H9 (cell line): Measurements from ENCODE around the gene TAF8. TPM values are rescaled to one million over a fixed set of nuclear protein-coding genes. Genes with fewer than 3 reads are reported as not detected.

ENCODE experiments used
- DNase-seq: peaks from one replicate; pipeline ENCODE4 v3.0.0-alpha.2; 2017
- H2AFZ ChIP-seq: one replicate; pipeline ENCODE4 v1.6.1; 2013; ENCODE audit warnings: mild to moderate bottlenecking, low read length, control low read depth, moderate library complexity
- H2AK5ac ChIP-seq: 2 replicates; pipeline ENCODE4 v1.6.1; 2013; ENCODE audit warnings: low read length, control low read depth, mixed read lengths; ENCODE audit not compliant: insufficient read length
- H2BK120ac ChIP-seq: one replicate; pipeline ENCODE4 v1.6.1; 2013; ENCODE audit warnings: low read depth, mild to moderate bottlenecking, low read length, control low read depth, inconsistent platforms; ENCODE audit not compliant: poor library complexity, severe bottlenecking
- H2BK12ac ChIP-seq: 2 replicates; pipeline ENCODE4 v1.6.1; 2013; ENCODE audit warnings: low read length, control low read depth, mixed read lengths, low read depth; ENCODE audit not compliant: insufficient read length
- H2BK15ac ChIP-seq: 2 replicates; pipeline ENCODE4 v1.6.1; 2013; ENCODE audit warnings: low read depth, low read length, control low read depth
- H2BK20ac ChIP-seq: one replicate; pipeline ENCODE4 v1.6.1; 2013; ENCODE audit warnings: low read depth, mild to moderate bottlenecking, low read length, control low read depth, inconsistent platforms; ENCODE audit not compliant: poor library complexity, severe bottlenecking
- H2BK5ac ChIP-seq: 2 replicates; pipeline ENCODE4 v1.6.1; 2013; ENCODE audit warnings: low read length, control low read depth, mixed read lengths; ENCODE audit not compliant: insufficient read length
- H3K14ac ChIP-seq: 2 replicates; pipeline ENCODE4 v1.6.1; 2013; ENCODE audit warnings: low read length, control low read depth; ENCODE audit not compliant: insufficient read depth
- H3K18ac ChIP-seq: 2 replicates; pipeline ENCODE4 v1.6.1; 2013; ENCODE audit warnings: low read depth, mild to moderate bottlenecking, mixed read lengths, low read length, control low read depth; ENCODE audit not compliant: insufficient read length
- H3K23ac ChIP-seq: 2 replicates; pipeline ENCODE4 v1.6.1; 2013; ENCODE audit warnings: low read length, control low read depth, mixed read lengths, low read depth; ENCODE audit not compliant: insufficient read length
- H3K23me2 ChIP-seq: 2 replicates; pipeline ENCODE4 v1.6.1; 2013; ENCODE audit warnings: low read depth, mild to moderate bottlenecking, mixed read lengths, low read length, control low read depth; ENCODE audit not compliant: insufficient read length, poor library complexity, severe bottlenecking
- H3K27ac ChIP-seq: 2 replicates; pipeline ENCODE4 v1.5.1; 2013; ENCODE audit warnings: low read length, control low read depth, mixed read lengths, low read depth; ENCODE audit not compliant: insufficient read length
- H3K27me3 ChIP-seq: 2 replicates; pipeline ENCODE4 v1.6.1; 2013; ENCODE audit warnings: low read length, control low read depth, inconsistent platforms; ENCODE audit not compliant: insufficient read depth
- H3K4ac ChIP-seq: 2 replicates; pipeline ENCODE4 v1.6.1; 2013; ENCODE audit warnings: low read depth, mild to moderate bottlenecking, control low read depth, inconsistent platforms, low read length, moderate library complexity
- H3K4me1 ChIP-seq: 2 replicates; pipeline ENCODE4 v1.6.1; 2013; ENCODE audit warnings: low read length, control low read depth, inconsistent platforms; ENCODE audit not compliant: insufficient read depth
- H3K4me2 ChIP-seq: 2 replicates; pipeline ENCODE4 v1.6.1; 2013; ENCODE audit warnings: low read length, control low read depth, mixed read lengths; ENCODE audit not compliant: insufficient read length, insufficient read depth
- H3K56ac ChIP-seq: 2 replicates; pipeline ENCODE4 v1.6.1; 2013; ENCODE audit warnings: low read depth, mild to moderate bottlenecking, mixed read lengths, low read length, control low read depth; ENCODE audit not compliant: insufficient read length
- H3K79me1 ChIP-seq: 2 replicates; pipeline ENCODE4 v1.6.1; 2013; ENCODE audit warnings: low read depth, mild to moderate bottlenecking, moderate library complexity, low read length, control low read depth, inconsistent platforms; ENCODE audit not compliant: insufficient read depth, poor library complexity, severe bottlenecking
- H3K79me2 ChIP-seq: 2 replicates; pipeline ENCODE4 v1.6.1; 2013; ENCODE audit warnings: low read length, control low read depth, inconsistent platforms; ENCODE audit not compliant: insufficient read depth
- H3K9ac ChIP-seq: 2 replicates; pipeline ENCODE4 v1.6.1; 2013; ENCODE audit warnings: low read length, control low read depth, mixed read lengths; ENCODE audit not compliant: insufficient read length; ENCODE audit errors: extremely low read depth
- H3K9me3 ChIP-seq: one replicate; pipeline ENCODE4 v1.6.1; 2013; ENCODE audit warnings: low read depth, low read length, inconsistent platforms; ENCODE audit not compliant: control insufficient read depth
- H3T11ph ChIP-seq: one replicate; pipeline ENCODE4 v1.6.1; 2013; ENCODE audit warnings: mild to moderate bottlenecking, low read length, control low read depth, inconsistent platforms
- H4K20me1 ChIP-seq: one replicate; pipeline ENCODE4 v1.6.1; 2013; ENCODE audit not compliant: control insufficient read depth, insufficient read length, insufficient read depth
- H4K5ac ChIP-seq: 2 replicates; pipeline ENCODE4 v1.6.1; 2013; ENCODE audit warnings: low read depth, mild to moderate bottlenecking, mixed read lengths, low read length, control low read depth; ENCODE audit not compliant: insufficient read length
- H4K8ac ChIP-seq: replicated peaks from 2 replicates; pipeline ENCODE4 v1.6.1; 2013; ENCODE audit warnings: low read length, control low read depth, mixed read lengths, low read depth; ENCODE audit not compliant: insufficient read length
- H4K91ac ChIP-seq: 2 replicates; pipeline ENCODE4 v1.6.1; 2013; ENCODE audit warnings: low read depth, mild to moderate bottlenecking, moderate library complexity, mixed read lengths, low read length, control low read depth; ENCODE audit not compliant: insufficient read length
- H3K27ac Mint-ChIP-seq, 3 experiments: 2 replicates in 2 of 3; 3 replicates in 1 of 3; pipeline ENCODE4 v1.8.0; 2020 to 2021; ENCODE audit warnings: mixed read lengths in 3 of 3, mild to moderate bottlenecking in 1 of 3, moderate library complexity in 1 of 3
- H3K27me3 Mint-ChIP-seq: 2 replicates; pipeline ENCODE4 v1.8.0; 2021; ENCODE audit warnings: low read depth, mild to moderate bottlenecking, moderate library complexity, mixed read lengths
- H3K36me3 Mint-ChIP-seq, 3 experiments: 2 replicates in 2 of 3; 3 replicates in 1 of 3; pipeline ENCODE4 v1.8.0; 2020 to 2021; ENCODE audit warnings: low read depth in 3 of 3, mixed read lengths in 3 of 3; ENCODE audit not compliant: insufficient read depth in 1 of 3
- H3K4me1 Mint-ChIP-seq, 2 experiments: 2 replicates each; pipeline ENCODE4 v1.8.0; 2020; ENCODE audit warnings: mixed read lengths in 2 of 2
- H3K4me3 Mint-ChIP-seq, 2 experiments: 2 replicates in 1 of 2; 3 replicates in 1 of 2; pipeline ENCODE4 v1.8.0; 2020 to 2021; ENCODE audit warnings: mild to moderate bottlenecking in 2 of 2, mixed read lengths in 2 of 2, moderate library complexity in 1 of 2
- H3K9me3 Mint-ChIP-seq, 2 experiments: 2 replicates in 1 of 2; 3 replicates in 1 of 2; pipeline ENCODE4 v1.8.0; 2020; ENCODE audit warnings: mild to moderate bottlenecking in 2 of 2, mixed read lengths in 2 of 2, moderate library complexity in 1 of 2
- CTCF ChIP-seq: fragments of 200-600 bp; sonication (generic); conservative IDR thresholded peaks from 3 replicates; pipeline ENCODE4 v1.8.0; 2021; ENCODE audit warnings: antibody characterized with exemption, mild to moderate bottlenecking
- WGBS: extraction: QIAGEN DNeasy Blood & Tissue Kit; methylation state at CpG from one replicate; pipeline ENCODE4 v1.1.7; 2013; ENCODE audit warnings: missing lambda C conversion rate, low lambda C conversion rate, mixed read lengths; ENCODE audit not compliant: insufficient read length; ENCODE audit errors: extremely low coverage; 5-methylcytosine and 5-hydroxymethylcytosine counted together
- total RNA-seq: library from RNA; stranded (reverse); gene quantifications from 2 replicates; pipeline ENCODE4 v1.2.1, GENCODE V29; 2021

The TAF8 gene
- total RNA-seq, 1 experiment from 2014 or later = 30.4 TPM

GRCh38 chr6:42099340-42100028, 49.2 kb downstream of the TAF8 start:
- Histone ChIP-seq H2AFZ (no peak overlapping the region), H3K23me2 (peaks cover 3% of the 10 kb centered on the region), H2BK20ac (no peak overlapping the region), H3K18ac (no peak overlapping the region), H4K91ac (no peak overlapping the region), H3K4me1 (no peaks in the 10 kb centered on the region), H2BK12ac (no peak overlapping the region), H3K79me2 (no peaks in the 10 kb centered on the region), H3K27me3 (no peaks in the 10 kb centered on the region; the same call in 1 of the 2 replicates), H2BK5ac (no peak overlapping the region), H3K9ac (no peak overlapping the region), H4K8ac (no peak overlapping the region), H3K27ac (no peak overlapping the region), H2BK15ac (no peak overlapping the region), H3K79me1 (no peaks in the 10 kb centered on the region), H3K4me2 (no peak overlapping the region), H3K14ac (no peak overlapping the region), H3K56ac (no peak overlapping the region), H4K20me1 (no peaks in the 10 kb centered on the region), H3K23ac (no peak overlapping the region), H2AK5ac (no peak overlapping the region), H3K4ac (no peak overlapping the region), H4K5ac (no peak overlapping the region), H2BK120ac (no peak overlapping the region), H3K9me3 (no peaks in the 10 kb centered on the region), H3T11ph (no peak overlapping the region)
- peaks cover 17 to 33% (median 31%) of the 10 kb centered on the region in 3 experiments; a peak in 6 of 7 replicates for H3K36me3 Mint-ChIP-seq
- H3K27me3 Mint-ChIP-seq = peaks cover 49% of the 10 kb centered on the region
- no peak overlapping the region for H3K4me3 Mint-ChIP-seq
- no CpG with 5 or more reads among the region's 13 CpGs for WGBS
- no peak for TF ChIP-seq CTCF
- H3K27ac Mint-ChIP-seq = peak overlapping the region in 1 of 3 experiments; percentile 34; a peak in 2 of 7 replicates
- no peak for DNase-seq
- no peaks in the 10 kb centered on the region for H3K9me3 Mint-ChIP-seq
- peaks cover 17 to 34% of the 10 kb centered on the region in 2 experiments for H3K4me1 Mint-ChIP-seq
